DLD1 (cell line): ENCODE data around the gene C21orf58.

Experiments
- in situ Hi-C: cut with HindIII; loops from 2 replicates; pipeline ENCODE4 v1.10.0; 2017; ENCODE audit warnings: low sequenced_read_pairs

Gene C21orf58

GRCh38 chr21:46354046-46354445 is 30.4 kb upstream of the C21orf58 start:
- in situ Hi-C loops: no loop called here

DNA sequence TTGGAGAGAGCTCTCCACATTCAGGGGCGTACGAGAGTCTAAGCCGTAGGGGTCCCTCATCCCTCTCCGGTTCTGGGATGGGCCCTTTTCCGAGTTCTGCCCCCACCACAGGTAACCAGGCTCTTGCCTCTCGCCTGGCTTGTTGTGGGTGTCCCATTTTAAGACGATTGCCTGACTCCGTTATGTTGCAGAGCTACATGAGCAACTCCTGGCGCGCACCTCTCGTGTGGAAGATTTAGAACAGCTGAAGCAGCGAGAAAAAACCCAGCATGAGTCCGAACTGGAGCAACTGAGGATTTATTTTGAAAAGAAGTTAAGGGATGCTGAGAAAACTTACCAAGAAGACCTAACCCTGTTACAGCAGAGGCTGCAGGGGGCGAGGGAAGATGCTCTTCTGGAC is 29.2 kb upstream of the C21orf58 start:
- in situ Hi-C loops: no loop called here

DNA sequence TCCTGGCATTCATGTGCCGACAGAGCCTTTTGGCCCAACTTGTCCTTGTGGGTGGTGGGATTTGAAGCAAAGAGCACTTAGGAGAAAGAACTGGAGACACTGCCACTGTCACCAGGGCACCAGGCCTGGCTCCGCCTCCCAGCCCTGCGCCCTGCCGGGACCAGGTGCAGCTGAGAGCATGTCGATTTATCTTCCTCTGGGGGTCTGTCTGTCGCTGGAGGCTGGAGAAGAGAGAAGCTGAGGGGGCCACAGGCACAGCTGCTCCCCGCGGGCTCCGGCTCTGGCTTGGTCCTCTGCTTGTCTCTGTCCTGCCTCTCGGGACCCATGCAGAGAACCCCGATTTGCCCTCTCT is 28.5 kb upstream of the C21orf58 start:
- in situ Hi-C loops: no loop called here

GRCh38 chr21:46351476-46352163 is 27.9 kb upstream of the C21orf58 start:
- in situ Hi-C loops: no loop called here

DNA sequence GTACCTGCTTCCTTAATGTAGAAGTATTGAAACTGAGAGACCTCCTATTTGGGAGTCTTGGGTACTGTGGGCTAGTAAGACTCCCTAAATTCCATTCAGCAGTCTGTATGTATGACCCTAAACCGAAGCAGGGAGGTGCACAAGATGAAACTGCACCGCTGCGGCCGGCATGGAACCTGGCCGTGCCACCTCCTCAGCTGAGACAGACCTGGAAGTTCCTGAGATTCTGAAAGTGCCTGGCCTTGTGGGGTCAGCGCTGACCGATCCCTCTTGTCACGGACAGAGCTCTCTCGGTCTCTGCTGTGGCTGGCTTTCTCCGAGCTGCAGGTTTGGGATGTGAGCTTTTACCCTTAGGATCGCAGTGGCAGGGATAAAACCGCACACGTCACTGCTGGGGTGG is 27.3 kb upstream of the C21orf58 start:
- in situ Hi-C loops: no loop called here

- in situ Hi-C loops: no loop called here
These were observed 26.9 kb upstream of the C21orf58 start for GRCh38 chr21:46350571-46350970.

DNA sequence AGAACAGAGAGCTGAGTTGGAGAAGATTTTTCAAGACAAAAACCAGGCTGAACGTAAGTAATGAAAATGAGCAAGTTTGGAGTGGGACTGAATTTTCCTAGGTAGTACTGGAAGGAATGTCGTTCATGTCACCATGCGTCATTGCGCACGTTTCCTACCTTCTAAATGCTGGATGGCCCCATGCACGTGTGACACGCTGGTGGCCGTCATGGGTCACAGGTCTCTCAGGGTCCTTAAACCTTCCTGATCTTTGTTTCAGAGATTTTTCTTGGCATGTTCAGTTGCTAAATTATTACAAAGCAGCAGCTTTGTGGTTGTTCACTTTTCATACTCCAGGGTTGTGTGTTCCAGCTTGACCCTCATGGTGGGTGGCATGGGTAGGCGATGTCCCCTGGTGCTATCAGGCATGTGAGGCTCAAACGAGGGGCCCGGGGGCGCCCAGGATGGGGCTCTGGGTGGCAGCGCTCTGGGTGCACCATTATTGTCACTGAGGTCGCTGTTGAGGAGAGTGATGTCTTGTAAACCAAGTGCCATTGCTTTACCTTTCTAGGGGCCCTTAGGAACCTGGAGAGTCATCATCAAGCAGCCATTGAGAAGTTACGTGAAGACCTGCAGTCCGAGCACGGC is 25.6 kb upstream of the C21orf58 start:
- in situ Hi-C loops: no loop called here

- in situ Hi-C loops: no loop called here
These were observed 24.2 kb upstream of the C21orf58 start for GRCh38 chr21:46347791-46348381.

- in situ Hi-C loops: no loop called here
These were observed 23.5 kb upstream of the C21orf58 start for GRCh38 chr21:46347203-46347550.

- in situ Hi-C loops: no loop called here
These were observed 22.9 kb upstream of the C21orf58 start for GRCh38 chr21:46346296-46347202.

GRCh38 chr21:46345861-46346260 is 22.2 kb upstream of the C21orf58 start:
- in situ Hi-C loops: no loop called here

GRCh38 chr21:46344219-46344915 is 20.7 kb upstream of the C21orf58 start:
- in situ Hi-C loops: no loop called here

DNA sequence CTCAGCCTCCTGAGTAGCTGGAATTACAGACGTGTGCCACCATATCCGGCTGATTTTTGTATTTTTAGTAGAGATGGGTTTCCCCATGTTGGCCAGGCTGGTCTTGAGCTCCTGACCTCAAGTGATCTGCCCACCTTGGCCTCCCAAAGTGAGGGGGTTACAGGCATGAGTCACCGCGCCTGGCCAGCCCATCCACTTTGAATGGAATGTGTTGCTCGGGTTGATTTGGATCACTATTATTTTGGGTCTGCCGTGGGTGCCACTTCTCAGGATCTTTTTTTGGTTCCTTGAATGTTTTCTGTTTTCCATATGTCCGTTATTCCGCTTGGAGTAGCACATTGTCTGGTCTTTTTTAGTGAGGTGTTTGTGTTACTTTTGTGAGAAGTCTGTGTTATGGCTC is 17.3 kb upstream of the C21orf58 start:
- in situ Hi-C loops: no loop called here

DNA sequence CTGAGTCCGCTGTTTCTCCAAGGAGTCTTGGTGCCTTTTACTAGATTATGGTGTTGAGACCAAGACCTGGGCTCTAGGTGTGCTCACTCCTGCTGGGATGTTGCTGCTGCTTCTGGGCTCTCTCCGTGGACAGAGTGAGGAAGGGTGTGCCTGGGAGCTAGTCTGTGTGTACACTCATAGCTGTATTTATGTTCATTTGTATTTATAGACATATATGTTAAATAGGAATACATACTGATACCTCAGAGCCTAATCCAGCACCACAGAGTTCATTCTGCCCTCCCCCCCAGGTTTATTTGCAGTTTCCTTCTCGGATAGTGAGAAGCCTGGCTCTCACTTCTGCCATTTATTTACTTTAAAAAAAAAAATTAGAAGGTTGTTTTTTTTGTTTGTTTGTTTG is 12.9 kb upstream of the C21orf58 start:
- in situ Hi-C loops: no loop called here

- in situ Hi-C loops: no loop called here
These were observed 10.9 kb upstream of the C21orf58 start for GRCh38 chr21:46334351-46335140.

GRCh38 chr21:46329796-46330195 is 6.1 kb upstream of the C21orf58 start:
- in situ Hi-C loops: no loop called here

- in situ Hi-C loops: no loop called here
These were observed 4.5 kb upstream of the C21orf58 start for GRCh38 chr21:46328151-46328550.

GRCh38 chr21:46327711-46328110 is 4.0 kb upstream of the C21orf58 start:
- in situ Hi-C loops: no loop called here

DNA sequence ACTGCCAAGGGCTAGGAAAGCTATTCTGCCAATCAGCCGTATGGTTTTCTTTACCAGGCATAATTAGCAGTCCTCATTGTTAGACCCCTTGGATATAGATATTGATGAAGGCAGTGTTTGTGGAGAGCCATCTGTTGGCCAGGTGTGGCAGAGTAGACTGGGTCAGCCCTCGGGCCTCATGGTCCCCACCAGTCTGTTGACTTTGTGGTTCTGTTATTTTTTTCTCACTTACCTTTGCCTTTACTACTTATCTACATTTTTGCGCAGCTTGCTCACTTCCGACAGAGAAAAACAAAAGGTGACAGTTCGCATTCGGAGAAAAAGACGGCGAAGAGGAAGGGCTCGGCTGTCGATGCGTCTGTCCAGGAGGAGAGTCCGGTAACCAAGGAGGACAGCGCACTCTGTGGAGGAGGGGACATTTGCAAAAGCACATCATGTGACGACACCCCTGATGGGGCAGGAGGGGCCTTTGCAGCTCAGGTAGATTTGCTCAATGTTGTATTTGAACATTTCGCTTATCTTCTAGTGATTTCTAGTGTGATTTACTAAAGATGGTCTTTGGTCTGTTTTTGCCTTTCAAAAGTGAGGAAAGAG is 2.5 kb upstream of the C21orf58 start:
- in situ Hi-C loops: no loop called here
